ENCODE results near the gene LTN1.

GRCh38 chr21:28928578-28929420, 63.9 kb downstream of the LTN1 start:
- no peak for TF ChIP-seq POLR2A (IDR thresholded peaks at IDR 0.05)
- TF ChIP-seq CTCF (IDR thresholded peaks at IDR 0.05) = no peak
